H1 (cell line): ENCODE results near the gene CGRRF1. TPM values are rescaled to one million over a fixed set of nuclear protein-coding genes. Genes with fewer than 3 reads are reported as not detected.

ENCODE experiments used
- CHD7 ChIP-seq: fragments of 300-600 bp; sonication (generic); IDR thresholded peaks from 2 replicates; pipeline ENCODE4 v1.7.1; 2012; ENCODE audit warnings: low read length, moderate library complexity, mild to moderate bottlenecking, inconsistent platforms; ENCODE audit not compliant: insufficient replicate concordance
- polyA plus RNA-seq, 7 experiments: library from polyadenylated mRNA; depleted of rRNA in 3 of 7; stranded (reverse) in 5 of 7; unstranded in 2 of 7; fragments of >200 nt in 5 of 7; fragments of 200-250 nt in 2 of 7; gene quantifications; 1 replicate in 5 of 7; 2 replicates in 1 of 7; 4 replicates in 1 of 7; pipeline versions ENCODE4 v1.2.1 to v1.2.3, GENCODE V29; 2011 to 2013; ENCODE audit warnings: missing spikeins in 2 of 7, mixed read lengths in 2 of 7
- total RNA-seq: library from RNA; stranded (reverse); fragmentation: NEBNext Ultra II Directional; extraction: Animal tissue kit (Norgen Biotek cat#: 25700); gene quantifications from 2 replicates; pipeline ENCODE4 v1.2.1, GENCODE V29; 2021

CGRRF1 gene
- total and polyA plus RNA-seq, 2 of the 8 experiments (the other 6 are each of a cell fraction or from before 2014, with no cell fraction given) = 7.4 to 20.2 TPM

GRCh38 chr14:54528973-54529372 lies 19.3 kb downstream of the CGRRF1 start (continued):
- TF ChIP-seq CHD7 = no peak
